MM.1S (cell line): ENCODE data around the gene EREG.

Source experiments
- DNase-seq: peaks from one replicate; pipeline ENCODE4 v3.0.0-alpha.2; 2015
- H2AFZ ChIP-seq: fragments of 300-600 bp; sonication (generic); 2 replicates; pipeline ENCODE4 v1.6.0; 2016; ENCODE audit warnings: antibody characterized with exemption, low read length
- H3F3A ChIP-seq: fragments of 300-600 bp; sonication (generic); 2 replicates; pipeline ENCODE4 v1.6.1; 2016; ENCODE audit warnings: mild to moderate bottlenecking, antibody characterized with exemption, low read length, moderate library complexity, mixed read lengths; ENCODE audit not compliant: insufficient read depth
- H3K27ac ChIP-seq: fragments of 300-600 bp; sonication (generic); 2 replicates; pipeline ENCODE4 v1.5.1; 2016; ENCODE audit warnings: mild to moderate bottlenecking, low read length
- H3K27me3 ChIP-seq: fragments of 300-600 bp; sonication (generic); replicated peaks from 2 replicates; pipeline ENCODE4 v1.6.0; 2016; ENCODE audit warnings: low read length; ENCODE audit not compliant: insufficient read depth
- H3K36me3 ChIP-seq: fragments of 300-600 bp; sonication (generic); replicated peaks from 2 replicates; pipeline ENCODE4 v1.6.1; 2016; ENCODE audit warnings: mild to moderate bottlenecking, low read length, mixed read lengths; ENCODE audit not compliant: insufficient read depth
- H3K4me1 ChIP-seq: fragments of 300-600 bp; sonication (generic); 2 replicates; pipeline ENCODE4 v1.6.1; 2016; ENCODE audit warnings: low read length, mixed read lengths
- H3K4me2 ChIP-seq: fragments of 300-600 bp; sonication (generic); 2 replicates; pipeline ENCODE4 v1.6.0; 2016; ENCODE audit warnings: low read depth, low read length
- H3K4me3 ChIP-seq: fragments of 300-600 bp; sonication (generic); 2 replicates; pipeline ENCODE4 v1.5.1; 2016; ENCODE audit warnings: low read length, mixed read lengths
- H3K79me2 ChIP-seq: fragments of 300-600 bp; sonication (generic); 2 replicates; pipeline ENCODE4 v1.6.1; 2016; ENCODE audit warnings: mixed run types, low read length, mixed read lengths
- H3K9ac ChIP-seq: fragments of 300-600 bp; sonication (generic); 2 replicates; pipeline ENCODE4 v1.6.1; 2016; ENCODE audit warnings: low read length, mixed read lengths
- H3K9me2 ChIP-seq: fragments of 300-600 bp; sonication (generic); replicated peaks from 2 replicates; pipeline ENCODE4 v1.6.1; 2016; ENCODE audit warnings: mild to moderate bottlenecking, low read length, mixed read lengths; ENCODE audit not compliant: insufficient read depth
- H3K9me3 ChIP-seq: fragments of 300-600 bp; sonication (generic); replicated peaks from 2 replicates; pipeline ENCODE4 v1.6.1; 2016; ENCODE audit warnings: mild to moderate bottlenecking, low read length, mixed read lengths; ENCODE audit not compliant: insufficient read depth
- H4K20me1 ChIP-seq: fragments of 300-600 bp; sonication (generic); 2 replicates; pipeline ENCODE4 v1.6.1; 2016; ENCODE audit warnings: mild to moderate bottlenecking, low read length, moderate library complexity, mixed read lengths; ENCODE audit not compliant: insufficient read depth
- CTCF ChIP-seq: fragments of 300-600 bp; sonication (generic); IDR thresholded peaks from 2 replicates; pipeline ENCODE4 v1.5.1; 2016; ENCODE audit warnings: antibody characterized with exemption, low read length, mixed read lengths
- EZH2 ChIP-seq: fragments of 300-600 bp; sonication (generic); optimal IDR thresholded peaks from 2 replicates; pipeline ENCODE3; 2017; ENCODE audit warnings: low read depth, mild to moderate bottlenecking, antibody characterized with exemption, low read length, mixed read lengths
- EZH2phosphoT487 ChIP-seq: fragments of 300-600 bp; sonication (generic); IDR thresholded peaks from 2 replicates; pipeline ENCODE4 v1.6.1; 2018; ENCODE audit warnings: antibody characterized with exemption, low read length

EREG gene

DNA sequence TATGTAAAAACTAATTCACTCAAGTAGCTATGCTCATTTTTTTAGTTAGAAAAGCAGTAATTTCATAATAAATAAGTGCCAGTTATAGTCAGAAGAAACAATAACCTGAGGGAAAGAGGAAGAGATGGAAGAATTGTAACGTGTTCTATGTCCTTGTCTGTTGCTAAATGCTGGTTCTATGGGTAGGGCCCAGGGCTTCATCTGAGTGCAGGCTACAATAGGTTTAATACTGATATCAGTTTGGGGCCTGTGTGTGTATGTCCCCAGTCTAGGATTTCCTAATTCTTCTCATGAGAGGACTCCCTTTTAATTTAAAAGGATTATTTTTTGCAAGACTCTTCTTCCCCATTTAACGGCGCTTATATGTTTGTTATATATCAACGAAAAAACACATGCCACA, 3.3 kb upstream of the EREG start:
- Histone ChIP-seq H3K27me3 (no peaks in the 10 kb centered on the region), H3K4me2 (no peak overlapping the region), H3K36me3 (no peaks in the 10 kb centered on the region), H3K9ac (no peak overlapping the region), H2AFZ (no peak overlapping the region), H3K79me2 (no peaks in the 10 kb centered on the region), H3K4me1 (peaks cover 11% of the 10 kb centered on the region), H3K4me3 (no peak overlapping the region), H3K9me3 (no peaks in the 10 kb centered on the region), H3K27ac (no peak overlapping the region), H3K9me2 (no peaks in the 10 kb centered on the region), H4K20me1 (no peaks in the 10 kb centered on the region), H3F3A (peaks cover 6% of the 10 kb centered on the region; the same call in 1 of the 2 replicates)
- TF ChIP-seq EZH2phosphoT487 (no peak), EZH2 (no peak), CTCF (no peak)
- DNase-seq = no peak

DNA sequence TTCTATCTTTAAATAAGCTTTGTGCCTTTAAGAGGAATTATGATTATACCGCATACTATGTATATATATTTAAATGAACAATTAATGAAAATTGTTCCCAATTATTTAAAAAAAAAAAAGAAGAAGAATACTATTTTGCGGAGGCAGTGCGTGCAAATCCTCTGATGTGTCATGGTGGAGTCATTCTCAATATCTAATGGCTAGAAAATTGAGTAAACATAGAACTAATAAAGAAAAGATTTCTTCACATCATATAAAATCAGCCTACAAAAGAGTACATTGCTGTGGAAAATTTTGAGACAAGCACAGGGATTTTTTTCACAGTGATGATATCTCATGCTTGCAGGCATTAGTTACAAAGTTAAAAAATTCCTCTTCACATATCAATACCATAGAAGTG, 2.6 kb upstream of the EREG start:
- Histone ChIP-seq H3K4me2 (no peak overlapping the region), H3K36me3 (no peaks in the 10 kb centered on the region), H3K4me3 (no peak overlapping the region), H3K79me2 (no peaks in the 10 kb centered on the region), H3K27me3 (no peaks in the 10 kb centered on the region), H3K27ac (no peak overlapping the region), H3K4me1 (peaks cover 17% of the 10 kb centered on the region), H3K9me2 (no peaks in the 10 kb centered on the region), H3K9me3 (no peaks in the 10 kb centered on the region), H3K9ac (no peak overlapping the region), H3F3A (peaks cover 6% of the 10 kb centered on the region; the same call in 1 of the 2 replicates), H2AFZ (no peak overlapping the region), H4K20me1 (no peaks in the 10 kb centered on the region)
- DNase-seq = no peak
- TF ChIP-seq EZH2 (no peak), EZH2phosphoT487 (no peak), CTCF (no peak)

GRCh38 chr4:74364256-74364651, 691 bp upstream of the EREG start:
- H3K9me3 ChIP-seq = no peaks in the 10 kb centered on the region
- H3K27ac ChIP-seq = no peak overlapping the region
- H3F3A ChIP-seq = peaks cover 6% of the 10 kb centered on the region; the same call in 1 of the 2 replicates
- DNase-seq = no peak
- no peaks in the 10 kb centered on the region for H4K20me1 ChIP-seq
- H2AFZ ChIP-seq = no peak overlapping the region
- H3K9ac ChIP-seq = no peak overlapping the region
- H3K4me2 ChIP-seq = no peak overlapping the region
- H3K79me2 ChIP-seq = no peaks in the 10 kb centered on the region
- H3K9me2 ChIP-seq = no peaks in the 10 kb centered on the region
- H3K27me3 ChIP-seq = no peaks in the 10 kb centered on the region
- no peak for TF ChIP-seq EZH2
- TF ChIP-seq CTCF = no peak
- no peak for TF ChIP-seq EZH2phosphoT487
- peaks cover 23% of the 10 kb centered on the region for H3K4me1 ChIP-seq
- H3K36me3 ChIP-seq = no peaks in the 10 kb centered on the region
- H3K4me3 ChIP-seq = no peak overlapping the region
